K562 treated with DMSO at 1 percent for 48 hours (cell line): ENCODE data around the gene DACT1. TPM values are rescaled to one million over a fixed set of nuclear protein-coding genes. Genes with fewer than 3 reads are reported as not detected.

Experiments used
- total RNA-seq: library from RNA; unstranded; fragments of 300-600 nt; gene quantifications from 2 replicates; pipeline ENCODE4 v1.2.3, GENCODE V29; 2022; ENCODE audit warnings: low replicate concordance; ENCODE audit errors: extremely low read depth

The DACT1 gene, protein sequence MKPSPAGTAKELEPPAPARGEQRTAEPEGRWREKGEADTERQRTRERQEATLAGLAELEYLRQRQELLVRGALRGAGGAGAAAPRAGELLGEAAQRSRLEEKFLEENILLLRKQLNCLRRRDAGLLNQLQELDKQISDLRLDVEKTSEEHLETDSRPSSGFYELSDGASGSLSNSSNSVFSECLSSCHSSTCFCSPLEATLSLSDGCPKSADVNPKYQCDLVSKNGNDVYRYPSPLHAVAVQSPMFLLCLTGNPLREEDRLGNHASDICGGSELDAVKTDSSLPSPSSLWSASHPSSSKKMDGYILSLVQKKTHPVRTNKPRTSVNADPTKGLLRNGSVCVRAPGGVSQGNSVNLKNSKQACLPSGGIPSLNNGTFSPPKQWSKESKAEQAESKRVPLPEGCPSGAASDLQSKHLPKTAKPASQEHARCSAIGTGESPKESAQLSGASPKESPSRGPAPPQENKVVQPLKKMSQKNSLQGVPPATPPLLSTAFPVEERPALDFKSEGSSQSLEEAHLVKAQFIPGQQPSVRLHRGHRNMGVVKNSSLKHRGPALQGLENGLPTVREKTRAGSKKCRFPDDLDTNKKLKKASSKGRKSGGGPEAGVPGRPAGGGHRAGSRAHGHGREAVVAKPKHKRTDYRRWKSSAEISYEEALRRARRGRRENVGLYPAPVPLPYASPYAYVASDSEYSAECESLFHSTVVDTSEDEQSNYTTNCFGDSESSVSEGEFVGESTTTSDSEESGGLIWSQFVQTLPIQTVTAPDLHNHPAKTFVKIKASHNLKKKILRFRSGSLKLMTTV
- total RNA-seq: not detected in 2 replicates

GRCh38 chr14:58637391-58638230 lies at the start of gene DACT1:
Gene DACT1, plus strand, starts transcription at chr14:58637962. Its CDS starts 241 bp downstream, at chr14:58638203.

Other genes starting within 250 kb of the DACT1 start
- not detected in 2 replicates for gene TOMM20L, start 242.0 kb upstream of the DACT1 start, total RNA-seq
- not detected in 2 replicates for gene TIMM9, start 210.4 kb upstream of the DACT1 start, total RNA-seq
- not detected in 2 replicates for gene KIAA0586, start 210.2 kb upstream of the DACT1 start, total RNA-seq